Ishikawa (cell line): ENCODE measurements around the gene CALCOCO2.
A peak's percentile ranks its signal among the peaks of the same experiment; 100 is the strongest.
"Not testable (repeated sequence)": the region's sequence is repeated elsewhere in the genome, so short reads cannot be mapped to it uniquely, and the experiment has no call there.

Experiments
- CEBPB ChIP-seq: IDR thresholded peaks from 2 replicates; pipeline ENCODE4 v1.6.1; 2012
- EGR1 ChIP-seq: IDR thresholded peaks from 2 replicates; pipeline ENCODE4 v1.6.1; 2012
- EP300 ChIP-seq: IDR thresholded peaks from 2 replicates; pipeline ENCODE4 v1.6.1; 2012; ENCODE audit warnings: borderline replicate concordance
- FOXM1 ChIP-seq: IDR thresholded peaks from 2 replicates; pipeline ENCODE4 v1.6.1; 2012; ENCODE audit warnings: low read depth, borderline replicate concordance
- MAX ChIP-seq: IDR thresholded peaks from 2 replicates; pipeline ENCODE4 v1.6.1; 2012
- NFIC ChIP-seq: IDR thresholded peaks from 2 replicates; pipeline ENCODE4 v1.6.1; 2012
- RAD21 ChIP-seq: IDR thresholded peaks from 2 replicates; pipeline ENCODE4 v1.6.1; 2012; ENCODE audit warnings: low read depth
- REST ChIP-seq: IDR thresholded peaks from 2 replicates; pipeline ENCODE4 v1.6.1; 2012; ENCODE audit warnings: low read depth, mild to moderate bottlenecking
- TAF1 ChIP-seq: IDR thresholded peaks from 2 replicates; pipeline ENCODE4 v1.6.1; 2012; ENCODE audit warnings: low read depth, mild to moderate bottlenecking
- TCF12 ChIP-seq: IDR thresholded peaks from 2 replicates; pipeline ENCODE4 v1.6.1; 2012; ENCODE audit warnings: low read depth
- TEAD4 ChIP-seq: IDR thresholded peaks from 2 replicates; pipeline ENCODE4 v1.6.1; 2012
- USF1 ChIP-seq: IDR thresholded peaks from 2 replicates; pipeline ENCODE4 v1.6.1; 2012
- YY1 ChIP-seq: IDR thresholded peaks from 2 replicates; pipeline ENCODE4 v1.6.1; 2012; ENCODE audit warnings: low read depth
- ZBTB7A ChIP-seq: IDR thresholded peaks from 2 replicates; pipeline ENCODE4 v1.6.1; 2012; ENCODE audit warnings: low read depth

GRCh38 chr17:48820936-48821335 lies 9.9 kb upstream of the CALCOCO2 start:
- TF ChIP-seq REST, TCF12, YY1, EGR1, TEAD4, TAF1, MAX, EP300, RAD21, CEBPB, FOXM1, USF1, ZBTB7A: not testable (repeated sequence)
- peak; percentile 62 for TF ChIP-seq NFIC
